Measurements from ENCODE around the gene SMARCA4.
"Not testable (repeated sequence)": the region's sequence is repeated elsewhere in the genome, so short reads cannot be mapped to it uniquely, and the experiment has no call there.

SMARCA4 gene

DNA sequence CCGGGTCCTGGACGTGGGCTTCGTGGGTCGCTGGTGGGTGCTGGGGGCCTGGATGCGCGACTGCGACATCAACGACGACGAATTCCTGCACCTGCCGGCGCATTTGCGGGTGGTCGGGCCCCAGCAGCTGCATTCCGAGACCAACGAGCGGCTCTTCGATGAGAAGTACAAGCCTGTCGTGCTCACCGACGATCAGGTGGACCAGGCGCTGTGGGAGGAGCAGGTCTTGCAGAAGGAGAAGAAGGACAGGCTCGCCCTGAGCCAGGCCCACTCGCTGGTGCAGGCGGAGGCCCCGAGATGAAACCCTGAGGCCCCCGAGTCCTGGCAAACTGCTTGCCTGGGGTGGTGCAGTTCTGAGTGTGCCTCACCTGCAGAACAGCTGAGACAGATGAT lies 31.4 kb upstream of the SMARCA4 start:
- no peak for DNase-seq (ENCODE audit: low read depth)

- DNase-seq (ENCODE audit: low read depth) = no peak
Observed at GRCh38 chr19:10935371-10936059, 25.3 kb upstream of the SMARCA4 start.

DNA sequence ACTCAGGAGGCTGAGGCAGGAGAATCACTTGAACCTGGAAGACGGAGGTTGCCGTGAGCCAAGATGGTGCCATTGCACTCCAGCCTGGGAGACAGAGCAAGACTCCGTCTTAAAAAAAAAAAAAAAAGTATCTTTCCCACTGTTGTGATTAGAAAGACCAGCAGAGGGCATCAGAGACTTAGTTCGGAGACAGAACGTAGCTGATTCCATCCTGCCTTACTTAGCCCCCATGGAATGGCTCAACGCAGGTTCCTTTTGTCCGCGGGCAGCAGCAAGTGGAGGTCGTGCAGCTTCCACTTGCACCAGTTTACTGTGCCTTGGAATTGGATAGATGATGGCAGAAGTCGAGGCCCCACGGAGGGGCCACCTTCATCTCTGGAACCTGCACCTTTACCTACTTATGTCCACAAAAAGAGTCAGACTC lies 24.2 kb upstream of the SMARCA4 start:
- DNase-seq (ENCODE audit: low read depth) = no peak

- DNase-seq (ENCODE audit: low read depth) = not testable (repeated sequence)
Observed at GRCh38 chr19:10941649-10942048, 19.2 kb upstream of the SMARCA4 start.

GRCh38 chr19:10943412-10943811 lies 17.4 kb upstream of the SMARCA4 start:
- DNase-seq (ENCODE audit: low read depth) = not testable (repeated sequence)

- DNase-seq (ENCODE audit: low read depth) = no peak
Observed at GRCh38 chr19:10945264-10945663, 15.6 kb upstream of the SMARCA4 start.

GRCh38 chr19:10946958-10947657 lies 13.7 kb upstream of the SMARCA4 start:
- no peak for DNase-seq (ENCODE audit: low read depth)

- DNase-seq (ENCODE audit: low read depth) = no peak
Observed at GRCh38 chr19:10952809-10953208, 8.0 kb upstream of the SMARCA4 start.

DNA sequence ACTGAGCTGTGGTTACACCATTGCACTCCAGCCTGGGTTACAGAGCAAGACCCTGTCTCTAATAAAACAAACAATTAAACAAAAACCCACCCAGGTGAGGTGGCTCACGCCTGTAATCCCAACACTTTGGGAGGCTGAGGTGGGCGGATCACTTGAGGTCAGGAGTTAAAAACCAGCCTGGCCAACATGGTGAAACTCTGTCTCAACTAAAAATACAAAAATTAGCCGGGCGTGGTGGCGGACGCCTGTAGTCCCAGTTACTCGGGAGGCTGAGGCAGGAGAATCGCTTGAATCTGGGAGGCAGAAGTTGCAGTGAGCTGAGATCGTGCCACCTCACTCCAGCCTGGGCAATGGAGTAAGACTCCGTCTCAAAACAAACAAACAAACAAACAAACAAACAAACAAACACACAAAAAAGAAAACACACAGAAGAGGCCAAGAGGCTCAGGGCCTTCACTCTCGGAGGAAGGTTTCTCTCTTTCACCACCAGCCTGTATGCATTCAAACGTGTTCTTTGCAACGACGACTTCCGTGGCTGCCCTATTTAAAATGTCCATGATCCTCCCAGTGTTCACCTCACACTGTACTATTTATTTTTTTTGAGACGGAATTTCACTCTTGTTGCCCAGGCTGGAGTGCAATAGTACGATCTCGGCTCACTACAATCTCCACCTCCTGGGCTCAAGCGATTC lies 1.4 kb upstream of the SMARCA4 start:
- not testable (repeated sequence) for DNase-seq (ENCODE audit: low read depth)

DNA sequence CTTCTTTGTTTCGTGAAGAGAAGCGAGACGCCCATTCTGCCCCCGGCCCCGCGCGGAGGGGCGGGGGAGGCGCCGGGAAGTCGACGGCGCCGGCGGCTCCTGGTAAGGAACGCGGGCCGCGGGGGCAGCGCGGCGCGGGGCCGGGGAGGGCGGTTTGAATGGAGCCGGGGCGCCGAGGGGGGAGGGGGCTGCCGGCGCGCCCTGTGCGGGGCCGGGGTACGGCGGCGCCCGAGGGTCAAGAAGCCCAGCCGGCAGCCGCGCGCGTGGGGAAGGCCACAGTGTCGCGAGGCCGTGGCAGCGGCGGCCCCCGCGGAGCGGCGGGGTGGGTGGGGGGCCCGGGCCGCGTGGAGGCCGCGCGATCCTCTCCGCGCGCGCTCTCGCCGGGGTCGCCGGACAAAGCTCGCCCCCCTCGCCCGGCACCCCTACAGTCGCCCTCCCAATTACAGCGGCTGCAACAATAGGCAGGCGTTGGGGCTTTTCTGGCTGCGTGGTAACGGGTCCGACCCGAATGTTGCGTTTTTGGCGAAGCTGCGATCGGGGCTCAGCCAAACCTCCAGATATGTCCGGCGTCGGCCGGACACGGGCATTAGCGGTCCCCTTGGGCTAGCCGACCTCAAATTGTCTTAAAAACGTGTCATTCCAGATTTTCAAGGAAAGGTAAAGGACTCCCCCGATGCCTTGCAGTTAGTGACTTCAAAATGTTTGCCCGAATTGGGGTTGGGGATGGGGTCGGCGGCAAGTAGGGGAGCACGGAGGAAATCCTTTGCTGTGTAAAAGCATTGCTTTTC lies 437 bp downstream of the SMARCA4 start:
- no peak for DNase-seq (ENCODE audit: low read depth)

DNA sequence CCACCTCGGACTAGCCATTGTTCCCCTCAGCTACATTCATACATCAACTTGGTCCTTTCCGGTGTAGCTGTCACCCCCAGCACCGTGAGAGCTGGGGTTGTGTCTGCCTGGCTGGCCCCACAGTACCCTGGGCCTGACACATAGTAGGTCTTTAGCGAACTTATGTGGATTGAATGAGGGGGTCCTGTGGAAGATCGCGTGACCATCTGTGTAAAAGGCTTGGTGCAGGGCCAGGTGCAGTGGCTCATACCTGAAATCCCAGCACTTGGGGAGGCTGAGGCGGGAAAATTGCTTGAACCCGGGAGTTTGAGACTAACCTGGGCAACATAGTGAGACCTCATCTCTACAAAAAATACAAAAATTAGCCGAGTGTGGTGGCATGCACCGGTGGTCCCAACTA lies 2.0 kb downstream of the SMARCA4 start:
- no peak for DNase-seq (ENCODE audit: low read depth)

- no peak for DNase-seq (ENCODE audit: low read depth)
Observed at GRCh38 chr19:10963865-10964264, 3.0 kb downstream of the SMARCA4 start.

DNA sequence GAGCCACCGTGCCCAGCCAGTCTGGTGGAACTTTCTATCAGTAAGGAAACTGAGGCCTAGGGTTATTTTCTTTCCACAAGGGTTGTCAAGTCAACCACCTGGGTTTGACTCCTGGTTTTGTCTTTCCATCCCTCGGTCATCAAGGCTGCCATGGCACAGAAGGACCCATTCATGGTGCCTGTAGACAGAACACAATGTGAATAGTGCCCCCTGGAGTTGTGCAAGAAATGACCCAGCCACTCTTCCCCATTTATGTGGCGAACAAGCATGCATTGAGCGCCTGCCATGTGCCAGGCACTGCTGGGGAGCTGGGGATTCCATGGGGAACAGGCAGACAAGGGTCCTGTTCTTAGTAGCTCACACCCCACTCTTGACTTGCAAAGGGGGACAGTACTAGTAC lies 4.1 kb downstream of the SMARCA4 start:
- DNase-seq (ENCODE audit: low read depth) = no peak

- DNase-seq (ENCODE audit: low read depth) = no peak
Observed at GRCh38 chr19:10965398-10965797, 4.6 kb downstream of the SMARCA4 start.

DNA sequence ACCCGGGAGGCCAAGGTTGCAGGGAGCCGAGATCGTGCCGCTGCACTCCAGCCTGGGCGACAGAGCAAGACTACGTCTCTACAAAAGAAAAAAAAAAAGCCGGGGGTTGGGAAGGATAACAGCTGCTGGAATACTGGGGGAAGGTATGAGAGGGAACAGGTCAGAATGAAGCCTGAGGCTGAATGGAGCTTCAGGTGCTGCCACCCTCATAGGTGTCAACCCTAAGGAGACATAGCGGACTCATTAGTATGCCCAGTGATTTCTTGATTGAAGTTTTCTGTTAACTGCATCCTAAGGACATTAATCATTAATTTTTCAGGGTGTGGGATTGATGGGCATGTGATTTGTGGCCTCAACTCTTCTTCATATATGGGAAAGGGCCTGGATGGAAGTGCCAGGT lies 6.0 kb downstream of the SMARCA4 start:
- DNase-seq (ENCODE audit: low read depth) = no peak

- DNase-seq (ENCODE audit: low read depth) = no peak
Observed at GRCh38 chr19:10968527-10969135, 7.8 kb downstream of the SMARCA4 start.

- no peak for DNase-seq (ENCODE audit: low read depth)
Observed at GRCh38 chr19:10971107-10971726, 10.4 kb downstream of the SMARCA4 start.

- DNase-seq (ENCODE audit: low read depth) = no peak
Observed at GRCh38 chr19:10975374-10976130, 14.7 kb downstream of the SMARCA4 start.

GRCh38 chr19:10976131-10976892 lies 15.5 kb downstream of the SMARCA4 start:
- no peak for DNase-seq (ENCODE audit: low read depth)

DNA sequence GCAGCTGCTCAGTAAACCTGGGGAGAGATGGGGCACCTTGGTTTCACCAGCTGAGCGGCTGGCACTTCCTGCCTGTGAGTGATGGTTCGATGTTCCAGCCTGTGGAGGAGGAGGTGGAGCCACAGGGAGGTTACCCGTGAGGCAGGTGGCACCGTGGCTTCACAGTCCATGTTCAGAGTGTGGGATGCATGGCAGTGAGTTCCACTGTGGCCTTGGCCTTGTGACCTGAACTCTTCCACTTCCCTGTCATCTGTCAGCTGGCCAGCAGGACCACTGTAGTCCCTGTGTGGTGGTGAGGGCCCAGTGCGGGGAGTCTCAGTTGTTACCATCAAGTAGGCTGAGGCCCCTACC lies 16.9 kb downstream of the SMARCA4 start:
- no peak for DNase-seq (ENCODE audit: low read depth)
